Activated CD8-positive, alpha-beta memory T cell treated with anti-CD3 and anti-CD28 coated beads for 24 hours (primary cell): ENCODE measurements around the gene PSMC2.
"Not testable (repeated sequence)": the region's sequence is repeated elsewhere in the genome, so short reads cannot be mapped to it uniquely, and the experiment has no call there.

Experiments used
- DNase-seq: peaks from one replicate; pipeline ENCODE4 v3.0.0-alpha.2; 2020

Gene PSMC2

DNA sequence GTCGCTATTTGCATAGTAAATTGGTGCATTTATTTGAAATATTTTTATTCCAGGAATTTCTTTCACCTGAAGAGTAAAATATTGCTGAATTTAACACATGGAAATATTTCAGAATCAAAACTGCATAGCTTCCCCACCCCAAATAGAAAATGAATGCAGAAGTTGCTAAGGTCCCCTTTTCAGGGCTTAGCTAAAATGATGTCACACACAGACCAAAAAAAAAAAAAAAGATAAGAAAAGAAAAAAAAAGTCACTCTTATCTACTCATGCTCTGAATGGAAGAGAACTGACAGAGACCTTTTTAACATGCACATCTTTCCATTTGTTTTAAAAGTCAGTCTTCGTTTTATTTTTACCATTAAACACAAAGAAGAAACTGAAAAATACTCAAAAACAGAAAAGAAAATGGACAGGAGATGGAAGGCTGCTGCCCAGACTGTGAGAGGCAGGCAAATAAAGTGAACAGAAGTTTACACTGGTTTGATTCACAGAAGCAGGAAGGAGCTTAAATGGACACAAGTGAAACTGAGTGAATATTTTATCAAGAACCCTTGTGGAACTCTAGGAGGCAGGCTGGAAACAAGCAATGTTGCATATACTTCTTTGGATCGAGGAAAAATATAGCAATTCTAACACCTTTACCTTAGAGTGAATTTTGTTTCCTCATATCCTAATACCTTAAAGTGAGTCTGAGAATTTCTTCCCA lies 32.0 kb downstream of the PSMC2 start:
- no peak for DNase-seq

DNA sequence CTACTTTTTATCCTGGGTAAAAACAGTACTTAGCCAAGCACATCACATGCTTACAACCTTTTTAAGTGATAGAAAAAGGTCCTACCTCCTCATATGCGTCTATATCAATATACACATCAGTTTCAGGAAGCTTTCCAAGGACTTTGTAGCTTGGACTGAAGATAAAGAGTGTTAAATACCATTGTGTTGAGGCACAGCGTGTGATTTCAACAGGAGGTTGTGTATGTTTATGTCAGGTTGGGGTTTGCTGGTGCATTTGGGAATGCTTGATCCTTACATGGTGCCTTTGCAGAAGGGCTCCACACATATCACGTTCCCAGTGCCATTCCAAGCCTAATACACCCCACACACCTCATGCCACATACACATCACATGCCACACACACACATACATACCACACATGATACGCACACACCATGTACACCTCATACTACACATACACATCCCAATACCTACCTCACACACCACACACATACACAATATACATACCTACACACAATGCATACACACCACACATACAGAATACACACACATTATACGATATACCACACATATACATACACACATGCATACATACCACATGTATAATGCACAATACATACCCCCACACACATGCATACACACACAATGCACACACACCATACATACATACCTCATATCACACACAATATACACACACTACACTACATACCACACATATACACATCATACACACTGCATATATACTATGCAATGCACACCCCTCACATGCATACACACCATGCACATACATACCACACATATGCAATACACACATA lies 33.1 kb downstream of the PSMC2 start:
- no peak for DNase-seq

DNA sequence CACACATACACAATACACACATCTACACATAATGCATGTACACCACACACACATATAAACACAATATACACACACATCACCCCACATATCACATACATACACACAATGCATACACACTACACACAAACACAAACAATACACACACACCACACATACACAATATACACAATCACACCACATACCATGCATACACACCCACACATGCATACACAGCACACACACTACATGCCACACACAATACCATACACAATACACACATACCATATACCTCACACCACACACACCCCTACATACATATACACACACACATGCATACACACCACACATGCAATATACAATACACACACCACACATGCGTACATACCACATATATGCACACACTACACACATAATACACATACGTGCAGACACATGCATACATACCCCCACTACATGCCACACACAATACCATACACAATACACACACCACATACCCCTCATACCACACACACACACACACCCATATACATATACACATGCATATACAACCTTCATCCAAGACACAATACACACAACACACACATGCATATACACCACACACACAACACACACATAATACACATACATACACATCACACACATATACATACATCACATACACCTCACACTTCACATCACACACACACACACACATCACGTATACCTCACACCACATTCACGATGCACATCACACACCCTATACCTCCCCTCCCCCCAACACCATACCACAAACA lies 34.0 kb downstream of the PSMC2 start:
- no peak for DNase-seq

DNA sequence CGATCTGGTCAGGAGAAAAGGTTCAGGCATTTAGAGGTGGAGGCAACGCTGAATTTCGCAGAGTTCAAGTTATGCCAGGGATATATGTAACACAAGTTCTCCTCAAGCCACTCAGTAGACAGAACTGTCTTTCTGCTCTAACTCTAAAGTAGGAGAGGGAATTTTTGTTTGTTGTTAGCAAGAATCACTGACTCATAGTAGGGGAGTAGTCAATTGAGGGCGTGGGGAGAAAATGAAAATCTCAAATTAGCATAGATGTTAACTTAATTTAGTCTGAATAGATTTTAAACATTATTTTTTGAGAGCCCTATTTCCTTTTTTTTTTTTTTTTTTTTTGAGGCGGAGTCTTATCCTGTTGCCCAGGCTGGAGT lies 34.6 kb downstream of the PSMC2 start:
- no peak for DNase-seq

DNA sequence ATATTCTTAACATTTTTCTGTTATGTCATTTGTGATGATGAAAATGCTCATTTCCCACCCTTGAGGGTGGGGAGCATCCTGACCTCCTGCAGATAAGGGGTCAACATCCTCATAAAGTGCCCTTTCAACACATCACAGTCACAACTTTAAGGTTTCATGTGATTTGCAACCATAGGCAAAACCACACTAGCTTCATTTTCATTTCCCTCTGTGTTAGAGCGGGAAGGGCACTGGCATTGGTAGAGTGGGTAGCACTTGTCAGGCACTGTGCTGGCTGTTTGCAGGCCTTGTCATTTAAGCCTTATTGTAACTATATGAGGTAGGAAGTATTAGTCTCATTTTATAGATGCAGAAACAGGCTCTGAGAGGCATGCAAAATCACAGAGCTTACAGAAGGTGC lies 39.8 kb downstream of the PSMC2 start:
- no peak for DNase-seq

DNA sequence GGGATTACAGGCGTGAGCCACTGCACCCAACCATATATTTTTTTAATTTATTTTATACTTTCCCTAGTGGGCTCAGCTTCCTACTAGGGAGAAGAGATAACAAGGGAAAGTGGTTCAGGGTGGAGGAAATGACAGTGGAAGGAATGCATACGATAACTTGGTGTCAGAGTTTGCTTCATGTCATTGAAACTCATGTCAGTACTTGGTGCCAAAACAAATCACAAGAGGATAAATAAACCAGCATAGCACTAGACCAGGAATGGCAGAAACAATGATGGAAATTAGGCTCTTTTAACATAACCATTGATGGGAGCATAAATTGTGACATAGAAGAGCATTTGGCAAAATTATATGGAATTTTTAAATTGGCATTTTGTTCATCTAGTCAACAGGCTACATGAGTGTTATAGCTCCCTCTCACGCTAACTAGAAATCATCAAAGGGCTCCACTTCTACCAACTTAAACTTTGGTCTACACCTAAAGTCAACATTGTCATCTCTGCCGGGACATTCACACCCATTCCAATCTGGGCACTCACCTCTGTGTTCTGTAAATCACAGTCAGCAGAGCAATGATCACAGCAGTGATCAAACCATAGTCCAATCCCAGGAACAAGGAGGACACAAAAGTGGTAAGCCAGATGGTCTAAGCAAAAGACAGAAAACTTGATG lies 41.2 kb downstream of the PSMC2 start:
- no peak for DNase-seq

DNA sequence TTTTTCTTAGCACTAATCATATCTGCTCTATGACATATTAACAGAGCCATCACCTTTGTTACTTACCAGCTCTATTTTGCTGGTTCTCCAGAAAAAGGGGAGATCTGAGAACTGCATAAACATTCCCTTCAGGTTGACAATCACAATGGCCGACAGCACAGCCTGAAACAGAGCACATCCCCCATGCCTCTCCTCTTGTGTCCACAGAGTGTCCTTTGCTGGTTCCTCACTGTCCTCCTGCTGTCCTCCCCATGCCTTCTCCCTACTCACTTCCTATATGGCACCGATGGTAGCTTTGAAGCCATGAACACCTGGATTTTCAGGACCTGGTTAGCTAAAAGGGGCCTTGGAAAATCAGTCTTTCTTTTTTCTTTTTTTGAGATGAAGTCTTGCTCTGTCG lies 41.8 kb downstream of the PSMC2 start:
- no peak for DNase-seq

DNA sequence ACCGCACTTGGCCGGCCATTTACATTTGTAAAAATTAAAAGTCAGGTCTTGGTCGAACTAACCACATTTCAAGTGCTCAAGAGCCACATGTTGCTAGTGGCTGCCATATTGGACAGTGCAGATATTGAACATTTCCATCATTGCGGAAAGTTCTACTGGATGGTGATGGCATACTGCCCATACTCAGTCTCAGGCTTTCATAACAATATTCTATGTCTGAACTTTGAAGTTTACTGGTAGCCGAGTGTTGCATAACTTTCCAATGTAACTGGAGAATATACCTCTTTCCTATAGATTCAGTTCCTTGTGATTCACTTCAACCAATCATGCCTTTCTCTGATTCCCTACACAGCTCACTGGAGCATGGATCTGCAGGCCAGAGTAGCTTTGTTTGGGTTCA lies 43.7 kb downstream of the PSMC2 start:
- DNase-seq, result no peak

DNA sequence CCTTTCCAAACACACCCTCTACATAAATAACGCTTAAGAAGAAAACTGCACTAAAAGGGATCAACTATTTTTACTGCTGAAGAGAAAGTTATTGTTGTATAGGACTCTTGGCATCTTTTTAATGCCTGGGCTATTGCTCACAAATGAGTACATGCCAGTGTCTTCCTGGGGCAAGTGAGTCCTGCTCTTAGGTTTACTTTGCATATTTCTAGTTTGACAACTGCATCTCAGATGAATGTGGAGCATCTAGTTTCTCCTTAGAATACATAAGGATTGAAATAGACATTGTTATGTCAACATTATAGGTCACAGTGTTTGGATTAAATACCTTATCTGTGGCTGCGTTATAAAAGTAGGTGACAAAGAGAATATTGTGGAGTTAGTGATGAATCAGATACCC lies 44.5 kb downstream of the PSMC2 start:
- DNase-seq, result no peak

DNA sequence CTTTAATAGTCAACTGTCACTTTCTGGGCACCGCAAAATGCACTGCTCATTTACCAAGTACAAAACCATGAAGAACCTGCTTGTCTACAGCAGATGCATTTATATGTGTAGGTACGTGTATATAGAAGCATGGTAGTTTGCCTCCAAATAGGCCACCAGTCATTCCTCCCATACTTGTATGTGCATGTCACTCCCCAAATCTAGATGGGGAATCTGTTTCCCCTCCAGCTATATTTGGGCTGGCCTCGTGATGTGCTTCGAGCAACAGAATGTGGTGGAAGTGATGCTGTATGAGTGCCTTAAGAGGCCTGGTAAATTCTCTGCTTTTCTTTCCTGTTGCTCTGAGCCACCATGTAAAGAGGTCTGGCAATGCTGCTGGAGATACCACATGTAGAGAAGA lies 47.1 kb downstream of the PSMC2 start:
- no peak for DNase-seq

DNA sequence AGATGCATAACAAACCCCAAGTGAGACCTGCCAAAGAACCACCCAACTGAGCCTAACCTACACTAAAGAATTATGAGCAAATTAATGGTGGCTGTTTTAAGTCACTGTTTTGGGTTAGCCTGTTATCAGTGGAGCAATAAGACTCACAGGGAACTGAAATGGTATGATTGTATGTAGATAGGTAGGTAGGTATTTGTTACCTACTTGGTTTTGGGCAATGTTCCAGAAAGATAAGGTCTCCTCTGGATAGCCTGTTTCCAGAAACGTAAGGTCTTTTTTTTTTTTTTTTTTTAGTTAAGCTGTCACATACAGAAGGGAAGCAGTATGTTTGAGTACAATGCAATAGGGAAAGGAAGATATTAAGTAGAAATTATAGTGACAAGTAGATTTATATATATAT lies 47.6 kb downstream of the PSMC2 start:
- DNase-seq, result no peak

DNA sequence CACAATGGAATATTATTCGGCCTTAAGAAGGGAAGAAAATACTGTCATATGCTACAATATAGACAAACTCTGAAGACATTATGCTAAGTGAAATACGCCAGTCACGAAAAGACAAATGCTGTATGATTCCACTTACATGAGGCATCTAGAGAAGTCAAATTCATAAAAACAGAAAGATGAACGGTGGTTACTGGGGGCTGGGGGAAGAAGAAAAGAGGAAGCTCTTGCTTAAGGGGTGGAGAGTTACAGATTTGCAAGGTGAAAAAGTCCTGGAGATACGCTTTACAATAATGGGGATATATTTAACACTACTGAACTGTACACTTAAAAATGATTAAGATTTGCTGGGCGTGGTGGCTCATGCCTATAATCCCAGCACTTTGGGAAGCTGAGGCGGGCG lies 49.0 kb downstream of the PSMC2 start:
- no peak for DNase-seq

DNA sequence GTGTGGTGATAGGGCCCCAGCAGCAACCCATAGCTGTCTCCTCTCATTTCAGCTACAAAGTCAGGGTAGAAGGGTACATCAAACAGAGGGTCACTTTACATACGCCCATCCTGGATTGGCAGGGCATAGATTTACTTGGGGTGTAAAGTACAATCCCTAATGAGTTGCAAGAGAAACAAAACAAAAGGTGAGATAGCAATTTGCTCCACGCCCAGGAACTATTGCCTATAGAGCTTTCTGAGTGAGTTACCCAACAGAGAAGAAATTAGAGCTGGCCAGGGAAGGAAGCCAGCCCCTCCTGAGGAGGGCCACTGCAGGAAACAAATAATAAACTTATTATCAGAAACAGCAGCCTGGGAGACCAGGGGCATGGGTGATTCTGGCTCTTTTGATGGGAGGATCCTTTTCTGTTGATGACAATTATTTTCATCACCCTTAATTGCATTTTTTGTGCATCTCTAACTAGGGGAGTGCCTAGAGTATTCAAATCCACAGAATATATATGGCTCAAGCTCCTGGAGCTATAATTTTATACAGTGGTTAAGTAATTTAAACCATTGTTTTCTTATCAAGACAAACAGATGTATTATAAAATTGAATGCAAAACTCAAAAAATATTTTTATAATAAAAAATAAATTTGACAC lies 51.2 kb downstream of the PSMC2 start:
- no peak for DNase-seq

DNA sequence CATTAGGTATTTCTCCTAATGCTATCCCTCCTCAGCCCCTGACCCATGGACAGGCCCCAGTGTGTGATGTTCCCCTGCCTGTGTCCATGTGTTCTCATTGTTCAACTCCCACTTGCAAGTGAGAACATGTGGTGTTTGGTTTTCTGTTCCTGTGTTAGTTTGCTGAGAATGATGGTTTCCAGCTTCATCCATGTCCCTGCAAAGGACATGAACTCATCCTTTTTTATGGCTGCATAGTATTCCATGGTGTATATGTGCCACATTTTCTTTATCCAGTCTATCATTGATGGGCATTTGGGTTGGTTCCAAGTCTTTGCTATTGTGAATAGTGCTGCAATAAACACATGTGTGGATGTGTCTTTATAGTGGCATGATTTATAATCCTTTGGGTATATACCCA lies 52.2 kb downstream of the PSMC2 start:
- DNase-seq, result not testable (repeated sequence)

DNA sequence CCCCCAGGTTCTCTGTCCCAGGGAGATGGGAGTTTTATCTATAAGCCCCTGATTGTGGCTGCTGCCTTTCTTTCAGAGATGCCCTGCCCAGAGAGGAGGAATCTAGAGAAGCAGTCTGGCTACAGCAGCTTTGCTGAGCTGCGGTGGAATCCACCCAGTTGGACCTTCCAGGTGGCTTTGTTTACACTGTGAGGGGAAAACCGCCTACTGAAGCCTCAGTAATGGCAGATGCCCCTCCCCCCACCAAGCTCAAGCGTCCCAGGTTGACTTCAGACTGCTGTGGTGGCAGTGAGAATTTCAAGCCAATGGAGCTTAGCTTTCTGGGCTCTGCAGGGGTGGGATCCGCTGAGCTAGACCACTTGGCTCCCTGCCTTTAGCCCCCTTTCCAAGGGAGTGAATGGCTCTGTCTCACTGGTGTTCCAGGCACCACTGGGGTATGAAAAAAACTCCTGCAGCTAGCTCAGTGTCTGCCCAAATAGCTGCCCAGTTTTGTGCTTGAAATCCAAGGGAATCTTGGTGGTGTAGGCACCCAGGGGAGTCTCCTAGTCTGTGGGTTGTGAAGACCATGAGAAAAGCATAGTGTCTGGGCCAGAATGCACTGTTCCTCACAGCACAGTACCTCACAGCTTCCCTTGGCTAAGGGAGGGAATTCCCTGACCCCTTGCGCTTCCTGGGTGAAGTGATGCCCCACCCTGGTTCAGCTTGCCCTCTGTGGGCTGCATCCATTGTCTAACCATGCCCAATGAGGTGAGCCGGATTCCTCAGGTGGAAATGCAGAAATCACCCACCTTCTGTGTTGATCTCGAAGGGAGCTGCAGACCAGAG lies 58.6 kb downstream of the PSMC2 start:
- DNase-seq, result not testable (repeated sequence)

DNA sequence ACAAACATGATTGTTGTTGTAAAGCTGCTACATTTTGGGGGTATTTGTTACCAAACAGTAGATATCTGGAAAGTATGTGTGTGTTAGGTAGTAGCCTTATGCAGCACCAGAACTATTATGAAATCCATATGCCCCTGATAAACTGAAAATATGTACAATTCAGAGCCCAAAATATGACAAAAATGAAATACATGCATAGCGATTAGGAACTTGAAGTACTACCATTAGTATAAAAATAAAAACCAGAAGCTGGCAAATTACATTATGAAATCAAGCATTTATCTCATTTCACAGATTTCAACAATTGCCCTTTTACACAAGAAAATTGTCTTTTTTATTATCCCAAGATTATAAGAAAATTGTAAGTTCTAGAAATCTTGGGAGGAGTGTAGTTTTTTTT lies 64.7 kb downstream of the PSMC2 start:
- no peak for DNase-seq

DNA sequence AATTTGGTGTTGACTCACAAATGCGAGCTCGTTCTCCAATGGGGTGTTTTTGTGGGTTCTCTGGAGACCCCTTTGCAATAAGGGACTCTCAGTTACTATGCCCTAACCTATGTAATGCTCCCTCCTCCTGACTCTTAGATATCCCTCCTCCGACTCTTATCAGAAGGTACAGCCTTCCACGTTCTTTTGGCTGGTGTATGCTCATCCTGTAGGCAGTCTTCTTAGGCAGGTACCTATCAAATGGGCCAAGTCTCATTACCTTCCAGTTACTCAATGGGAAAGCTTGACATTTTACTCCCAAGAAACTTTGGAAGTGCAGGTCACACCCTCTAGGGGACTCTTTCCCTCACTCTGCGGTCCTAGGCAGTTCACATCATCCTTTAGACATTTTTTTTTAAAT lies 66.0 kb downstream of the PSMC2 start:
- DNase-seq, result no peak

DNA sequence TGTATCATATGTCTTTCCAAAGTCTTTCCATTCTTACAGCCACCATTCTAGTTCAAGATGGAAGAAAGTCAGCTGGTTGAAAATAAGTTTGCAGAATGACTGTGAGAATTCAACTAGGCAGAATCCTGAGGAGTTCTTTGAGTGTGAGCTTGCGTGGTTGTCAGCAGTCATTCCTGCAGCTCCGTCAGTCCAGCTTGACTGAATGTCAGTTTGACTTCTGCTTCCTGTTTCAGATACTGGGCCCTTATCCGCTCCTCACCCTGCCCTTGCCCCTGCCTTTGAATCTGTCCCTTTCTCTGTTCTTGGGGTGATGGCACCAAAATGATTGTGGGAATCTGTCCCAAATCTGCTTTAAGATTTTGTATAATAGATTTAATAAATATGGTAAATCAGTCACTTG lies 70.8 kb downstream of the PSMC2 start:
- DNase-seq, result no peak
